Rectal smooth muscle tissue (tissue), 1 donor: Measurements from ENCODE around the gene ENTHD1.

Experiments used
- H3K27ac ChIP-seq: one replicate; pipeline ENCODE4 v1.7.0; 2013; ENCODE audit warnings: low read depth, low read length, inconsistent platforms
- H3K27me3 ChIP-seq: one replicate; pipeline ENCODE4 v1.7.0; 2013; ENCODE audit warnings: low read length; ENCODE audit not compliant: control insufficient read depth, insufficient read depth
- H3K36me3 ChIP-seq: one replicate; pipeline ENCODE4 v1.7.0; 2013; ENCODE audit warnings: low read length; ENCODE audit not compliant: control insufficient read depth, insufficient read depth
- H3K4me1 ChIP-seq: one replicate; pipeline ENCODE4 v1.7.0; 2013; ENCODE audit warnings: low read length; ENCODE audit not compliant: control insufficient read depth, insufficient read depth
- H3K4me3 ChIP-seq: one replicate; pipeline ENCODE4 v1.7.0; 2013; ENCODE audit warnings: low read length
- H3K9ac ChIP-seq: one replicate; pipeline ENCODE4 v1.7.0; 2013; ENCODE audit warnings: low read length

Gene ENTHD1

DNA sequence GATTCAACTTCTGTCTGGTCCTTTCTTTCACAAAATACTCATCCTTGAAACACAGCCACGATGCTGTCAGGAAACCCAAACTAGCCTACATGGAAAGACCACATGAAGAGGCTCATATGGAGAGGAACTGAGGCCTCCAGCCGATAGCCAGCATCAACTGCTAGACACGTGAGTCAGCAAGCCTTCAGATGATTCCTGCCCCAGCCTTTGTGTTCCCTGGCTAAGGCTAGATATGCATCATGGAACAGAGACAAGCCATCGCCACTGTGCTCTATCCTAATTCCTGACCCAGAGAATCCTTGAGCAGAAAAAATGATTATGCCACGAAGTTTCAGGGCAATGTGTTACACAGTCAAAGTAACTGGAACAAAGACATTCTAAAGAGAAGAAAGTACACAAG is 75.5 kb downstream of the ENTHD1 start:
- Histone ChIP-seq H3K36me3 (no peaks in the 10 kb centered on the region), H3K4me3 (no peak overlapping the region), H3K9ac (no peak overlapping the region), H3K27ac (no peak overlapping the region), H3K4me1 (no peaks in the 10 kb centered on the region), H3K27me3 (no peaks in the 10 kb centered on the region)

- no peak overlapping the region for H3K27ac ChIP-seq
- H3K27me3 ChIP-seq: no peaks in the 10 kb centered on the region
- H3K4me1 ChIP-seq: no peaks in the 10 kb centered on the region
- no peak overlapping the region for H3K4me3 ChIP-seq
- no peaks in the 10 kb centered on the region for H3K36me3 ChIP-seq
- no peak overlapping the region for H3K9ac ChIP-seq
Observed at GRCh38 chr22:39815932-39816331, 77.6 kb downstream of the ENTHD1 start.

DNA sequence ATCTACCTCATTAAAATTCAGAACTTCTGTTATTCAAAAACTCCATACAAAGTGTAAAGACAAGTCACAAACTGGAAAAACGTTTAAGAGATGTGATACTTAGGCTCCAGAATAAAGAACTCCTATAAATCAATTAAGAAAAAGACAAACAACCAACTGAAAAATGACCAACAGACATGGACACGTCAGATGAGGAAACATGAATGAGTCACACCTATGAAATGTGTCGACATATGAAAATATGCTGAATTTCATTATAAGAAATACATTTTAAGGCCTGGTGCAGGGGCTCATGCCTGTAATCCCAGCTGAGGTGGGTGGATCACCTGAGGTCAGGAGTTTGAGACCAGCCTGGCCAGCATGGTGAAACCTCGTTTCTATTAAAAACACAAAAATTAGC is 78.7 kb downstream of the ENTHD1 start:
- H3K36me3 ChIP-seq: no peaks in the 10 kb centered on the region
- H3K4me3 ChIP-seq: no peak overlapping the region
- H3K27ac ChIP-seq: no peak overlapping the region
- no peaks in the 10 kb centered on the region for H3K4me1 ChIP-seq
- no peak overlapping the region for H3K9ac ChIP-seq
- H3K27me3 ChIP-seq: no peaks in the 10 kb centered on the region

DNA sequence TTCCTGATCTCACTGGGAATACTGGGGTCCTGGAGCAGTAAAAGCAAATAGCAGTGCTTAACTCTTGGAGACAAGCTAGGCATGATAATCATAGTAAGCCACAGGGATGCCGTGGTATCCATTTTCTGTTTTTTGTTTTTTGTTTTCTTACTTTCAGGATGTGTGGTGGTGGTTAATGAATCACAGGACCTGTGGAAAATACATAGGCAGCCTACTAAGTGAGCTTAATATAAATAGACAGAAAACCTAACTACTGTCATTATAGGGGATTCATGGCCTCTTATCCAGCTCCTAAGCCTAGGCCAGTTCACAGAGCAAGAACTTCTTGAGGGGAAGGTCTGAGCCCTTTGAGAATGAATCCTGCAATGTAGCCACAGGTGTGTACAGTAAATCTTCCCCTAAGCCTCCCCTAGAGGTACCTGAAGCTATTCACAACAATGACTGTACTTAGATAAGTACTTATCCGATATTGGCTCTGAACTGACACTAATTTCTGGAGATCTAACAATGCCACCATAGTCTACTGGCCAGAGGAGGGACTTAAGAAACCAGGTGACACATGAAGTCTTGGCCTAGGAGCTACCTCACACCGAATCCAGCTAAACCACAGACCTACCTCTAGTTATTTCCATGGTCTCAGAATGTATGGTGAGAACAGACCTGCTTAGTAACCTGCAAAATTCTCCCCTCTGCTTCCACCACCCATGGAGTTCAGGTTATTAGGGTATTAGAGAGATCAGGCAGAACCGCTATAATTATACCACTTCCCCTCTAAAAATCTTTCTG is 83.6 kb downstream of the ENTHD1 start:
- Histone ChIP-seq H3K9ac (no peak overlapping the region), H3K27me3 (no peaks in the 10 kb centered on the region), H3K4me1 (no peaks in the 10 kb centered on the region), H3K4me3 (no peak overlapping the region), H3K36me3 (no peaks in the 10 kb centered on the region), H3K27ac (no peak overlapping the region)

DNA sequence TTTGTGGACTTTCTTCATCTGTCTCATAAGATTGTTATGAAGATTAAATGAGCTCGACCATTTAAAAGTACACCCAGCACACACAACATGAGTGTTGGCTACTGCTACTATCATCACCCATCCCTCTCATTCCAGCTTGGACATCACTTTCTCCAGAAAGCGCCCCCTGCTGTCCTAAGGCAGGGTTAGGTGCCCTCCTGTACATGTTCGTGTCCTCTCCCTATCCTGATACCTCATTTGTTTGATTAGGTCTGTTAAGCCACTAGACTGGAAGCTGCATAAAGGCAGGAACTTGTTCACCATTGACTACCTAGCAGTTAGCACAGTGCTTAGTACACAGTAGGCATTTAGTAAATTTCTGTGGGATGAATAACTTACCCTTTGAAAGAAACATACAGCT is 85.5 kb downstream of the ENTHD1 start:
- H3K4me1 ChIP-seq: no peaks in the 10 kb centered on the region
- no peaks in the 10 kb centered on the region for H3K27me3 ChIP-seq
- H3K36me3 ChIP-seq: no peaks in the 10 kb centered on the region
- H3K27ac ChIP-seq: no peak overlapping the region
- H3K9ac ChIP-seq: no peak overlapping the region
- no peak overlapping the region for H3K4me3 ChIP-seq

DNA sequence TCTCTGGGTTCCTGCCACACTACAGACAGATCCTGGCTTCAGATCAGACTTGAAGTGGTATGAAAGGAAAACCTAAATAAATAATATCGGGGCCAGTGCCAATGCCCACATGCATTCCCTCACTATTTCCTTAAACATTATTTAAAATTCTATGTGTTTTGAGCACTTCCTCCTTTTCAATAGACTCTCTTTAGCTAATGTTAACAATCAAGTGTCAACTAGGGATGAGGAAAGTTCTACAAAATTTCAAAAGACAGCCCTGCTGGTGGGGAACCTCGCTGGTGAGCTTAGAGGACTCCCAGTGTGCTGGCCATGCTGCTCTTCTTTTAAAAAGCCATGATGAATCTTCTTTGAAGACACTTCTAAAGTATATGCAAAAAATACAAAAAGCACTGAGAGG is 87.5 kb downstream of the ENTHD1 start:
- Histone ChIP-seq H3K9ac (no peak overlapping the region), H3K27me3 (no peaks in the 10 kb centered on the region)

DNA sequence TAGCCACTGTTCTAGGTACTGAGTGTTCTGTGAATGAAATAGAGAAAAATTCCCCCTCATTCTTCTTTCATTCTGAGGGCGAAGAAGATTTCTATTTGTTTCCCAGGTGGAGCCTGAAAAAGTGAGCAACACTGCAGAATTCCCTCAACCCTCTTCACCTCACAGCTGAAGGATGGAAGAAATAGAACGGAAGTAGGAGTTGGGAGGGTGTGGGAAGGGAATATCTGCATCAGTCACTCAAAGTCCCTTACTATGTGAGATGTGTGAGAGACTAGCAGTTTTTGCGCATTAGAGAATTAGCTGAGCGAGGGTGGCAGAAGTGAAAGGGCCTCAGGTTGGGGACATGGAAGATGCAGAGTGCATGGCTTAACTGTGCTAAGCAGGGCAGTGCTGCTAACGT is 88.4 kb downstream of the ENTHD1 start:
- Histone ChIP-seq H3K27me3 (no peaks in the 10 kb centered on the region), H3K27ac (no peak overlapping the region), H3K4me1 (no peaks in the 10 kb centered on the region)

More for the DNA sequence above, 87.5 kb downstream of the ENTHD1 start:
- Histone ChIP-seq H3K36me3 (no peaks in the 10 kb centered on the region), H3K4me3 (no peak overlapping the region), H3K4me1 (no peaks in the 10 kb centered on the region), H3K27ac (no peak overlapping the region)

GRCh38 chr22:39802682-39803081 is 90.9 kb downstream of the ENTHD1 start:
- no peak overlapping the region for H3K27ac ChIP-seq
- H3K36me3 ChIP-seq: no peaks in the 10 kb centered on the region
- H3K4me1 ChIP-seq: no peaks in the 10 kb centered on the region
- H3K4me3 ChIP-seq: no peak overlapping the region
- H3K27me3 ChIP-seq: no peaks in the 10 kb centered on the region
- no peak overlapping the region for H3K9ac ChIP-seq

More for the DNA sequence above, 88.4 kb downstream of the ENTHD1 start:
- Histone ChIP-seq H3K36me3 (no peaks in the 10 kb centered on the region), H3K4me3 (no peak overlapping the region), H3K9ac (no peak overlapping the region)

DNA sequence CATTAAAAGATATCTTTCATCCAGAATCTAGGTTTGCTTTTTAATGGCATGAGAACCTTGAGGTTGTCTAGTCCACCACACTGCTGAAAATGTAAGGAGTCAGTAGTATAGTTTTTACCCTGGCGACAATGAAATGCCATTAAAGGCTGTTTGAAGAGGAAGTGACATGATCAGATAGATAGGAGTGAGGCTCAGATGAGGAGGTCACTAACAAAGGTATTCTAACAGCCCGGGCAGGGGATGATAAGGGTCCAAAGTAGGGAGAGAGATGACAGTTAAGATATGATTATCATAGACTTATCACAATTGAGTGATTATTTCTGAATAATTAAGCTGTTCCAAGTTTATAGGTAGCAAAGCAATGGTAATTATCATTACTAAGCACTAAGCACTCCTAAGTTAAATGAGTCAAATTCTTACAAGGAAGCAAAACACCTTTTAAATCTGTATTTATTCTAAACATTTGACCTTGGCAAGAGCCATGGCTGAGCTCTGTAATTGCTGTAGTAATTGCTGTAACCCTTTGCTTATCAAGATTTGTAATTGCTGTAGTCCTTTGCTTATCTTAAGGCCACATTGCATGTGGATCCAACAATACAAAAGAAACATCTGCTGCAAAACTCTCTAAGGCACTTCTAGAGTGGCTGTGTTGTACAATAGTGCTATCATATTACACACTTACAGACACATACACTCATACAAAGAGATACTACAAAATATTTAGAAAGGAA is 92.6 kb downstream of the ENTHD1 start:
- Histone ChIP-seq H3K27ac (no peak overlapping the region), H3K4me3 (no peak overlapping the region), H3K27me3 (no peaks in the 10 kb centered on the region), H3K4me1 (no peaks in the 10 kb centered on the region), H3K9ac (no peak overlapping the region), H3K36me3 (no peaks in the 10 kb centered on the region)

DNA sequence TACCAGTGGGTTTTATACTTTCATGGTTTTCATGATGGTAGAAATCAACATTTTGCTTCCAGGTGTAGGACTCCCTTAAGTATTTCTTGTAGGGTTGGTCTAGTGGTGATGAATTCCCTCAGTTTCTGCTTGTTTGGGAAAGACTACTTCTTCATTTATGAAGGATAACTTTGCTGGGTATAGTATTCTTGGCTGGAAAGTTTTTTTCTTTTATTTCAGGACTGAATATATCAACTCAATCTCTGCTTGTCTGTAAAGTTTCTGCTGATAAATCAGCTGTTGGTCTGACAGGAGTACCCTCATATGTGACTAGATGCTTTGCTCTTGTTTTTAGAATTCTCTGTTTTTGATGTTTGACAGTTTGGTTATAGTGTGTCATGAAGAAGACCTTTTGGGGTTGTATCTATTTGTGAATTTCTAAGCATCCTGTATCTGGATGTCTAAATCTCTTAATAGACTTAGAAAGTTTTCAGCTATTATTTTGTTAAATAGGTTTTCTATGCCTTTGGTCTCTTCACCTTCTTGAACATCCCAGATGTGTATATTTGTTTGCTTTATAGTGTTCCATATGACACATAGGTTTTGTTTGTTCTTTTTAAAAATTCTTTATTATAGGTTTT is 95.9 kb downstream of the ENTHD1 start:
- Histone ChIP-seq H3K4me1 (no peaks in the 10 kb centered on the region), H3K4me3 (no peak overlapping the region), H3K27ac (no peak overlapping the region), H3K27me3 (no peaks in the 10 kb centered on the region), H3K9ac (no peak overlapping the region), H3K36me3 (no peaks in the 10 kb centered on the region)

- H3K36me3 ChIP-seq: no peaks in the 10 kb centered on the region
- H3K27ac ChIP-seq: no peak overlapping the region
- no peaks in the 10 kb centered on the region for H3K4me1 ChIP-seq
- H3K4me3 ChIP-seq: no peak overlapping the region
- H3K9ac ChIP-seq: no peak overlapping the region
- no peaks in the 10 kb centered on the region for H3K27me3 ChIP-seq
Observed at GRCh38 chr22:39789788-39790187, 103.8 kb downstream of the ENTHD1 start.

- no peaks in the 10 kb centered on the region for H3K36me3 ChIP-seq
- H3K4me3 ChIP-seq: no peak overlapping the region
- no peak overlapping the region for H3K9ac ChIP-seq
- no peak overlapping the region for H3K27ac ChIP-seq
- no peaks in the 10 kb centered on the region for H3K27me3 ChIP-seq
- H3K4me1 ChIP-seq: no peaks in the 10 kb centered on the region
Observed at GRCh38 chr22:39785232-39785631, 108.3 kb downstream of the ENTHD1 start.
